ENCODE data around the gene DQX1. TPM values are rescaled to one million over a fixed set of nuclear protein-coding genes. Genes with fewer than 3 reads are reported as not detected.
A peak's percentile ranks its signal among the peaks of the same experiment; 100 is the strongest.

The DQX1 gene
- total RNA-seq, 1 experiment from 2014 or later: 1.3 TPM

DNA sequence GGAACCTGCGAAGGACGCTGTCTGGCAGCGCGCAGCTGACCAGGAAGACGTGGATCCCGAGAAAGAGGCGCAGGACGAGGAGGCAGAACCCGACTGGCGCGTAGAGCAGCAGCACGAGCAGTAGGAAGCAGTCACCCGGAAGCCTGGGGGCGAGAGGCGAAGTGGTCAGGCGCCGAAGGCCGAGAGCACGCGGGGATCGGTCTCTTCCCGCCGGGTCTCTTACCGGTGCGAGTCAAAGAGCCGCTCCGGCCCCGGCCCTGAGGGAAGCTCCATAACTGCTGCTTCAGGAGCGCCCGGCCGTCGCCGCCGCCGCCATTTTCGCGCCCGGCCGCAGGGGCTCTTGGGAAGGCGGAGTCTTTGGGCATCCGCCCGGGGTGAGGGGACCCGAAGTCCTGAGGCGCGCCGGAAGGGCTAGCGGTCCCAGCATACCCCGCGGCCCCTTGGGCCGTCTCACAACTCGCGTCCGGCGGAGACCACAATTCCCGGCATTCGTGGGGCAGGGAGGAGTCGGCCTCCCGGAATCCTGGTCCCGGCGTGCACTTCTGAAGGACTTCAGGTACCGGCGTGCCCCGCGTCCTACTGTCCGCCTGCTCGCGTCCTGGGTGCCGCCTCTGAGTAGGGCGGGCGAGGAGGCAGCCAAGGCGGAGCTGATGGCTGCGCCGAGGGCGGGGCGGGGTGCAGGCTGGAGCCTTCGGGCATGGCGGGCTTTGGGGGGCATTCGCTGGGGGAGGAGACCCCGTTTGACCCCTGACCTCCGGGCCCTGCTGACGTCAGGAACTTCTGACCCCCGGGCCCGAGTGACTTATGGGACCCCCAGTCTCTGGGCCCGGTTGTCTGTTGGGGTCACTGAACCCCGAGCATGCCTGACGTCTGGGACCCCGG, 3.6 kb upstream of the DQX1 start, which contains the start of the genes AUP1 and HTRA2 (continued):
- TF ChIP-seq, protein P1, sequence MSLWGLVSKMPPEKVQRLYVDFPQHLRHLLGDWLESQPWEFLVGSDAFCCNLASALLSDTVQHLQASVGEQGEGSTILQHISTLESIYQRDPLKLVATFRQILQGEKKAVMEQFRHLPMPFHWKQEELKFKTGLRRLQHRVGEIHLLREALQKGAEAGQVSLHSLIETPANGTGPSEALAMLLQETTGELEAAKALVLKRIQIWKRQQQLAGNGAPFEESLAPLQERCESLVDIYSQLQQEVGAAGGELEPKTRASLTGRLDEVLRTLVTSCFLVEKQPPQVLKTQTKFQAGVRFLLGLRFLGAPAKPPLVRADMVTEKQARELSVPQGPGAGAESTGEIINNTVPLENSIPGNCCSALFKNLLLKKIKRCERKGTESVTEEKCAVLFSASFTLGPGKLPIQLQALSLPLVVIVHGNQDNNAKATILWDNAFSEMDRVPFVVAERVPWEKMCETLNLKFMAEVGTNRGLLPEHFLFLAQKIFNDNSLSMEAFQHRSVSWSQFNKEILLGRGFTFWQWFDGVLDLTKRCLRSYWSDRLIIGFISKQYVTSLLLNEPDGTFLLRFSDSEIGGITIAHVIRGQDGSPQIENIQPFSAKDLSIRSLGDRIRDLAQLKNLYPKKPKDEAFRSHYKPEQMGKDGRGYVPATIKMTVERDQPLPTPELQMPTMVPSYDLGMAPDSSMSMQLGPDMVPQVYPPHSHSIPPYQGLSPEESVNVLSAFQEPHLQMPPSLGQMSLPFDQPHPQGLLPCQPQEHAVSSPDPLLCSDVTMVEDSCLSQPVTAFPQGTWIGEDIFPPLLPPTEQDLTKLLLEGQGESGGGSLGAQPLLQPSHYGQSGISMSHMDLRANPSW (CRISPR knock-in tag; conservative IDR thresholded peaks at IDR 0.05; ENCODE audit: low read depth): no peak
- TF ChIP-seq ELF4 (CRISPR knock-in tag; IDR thresholded peaks at IDR 0.05; ENCODE audit: low read depth) (0 out of 2 replicates have a peak, but pooled peaks have one; percentile 67), CBFB (CRISPR knock-in tag; IDR thresholded peaks at IDR 0.05; ENCODE audit: low read depth) (peak; percentile 77; the same call in 1 of the 2 replicates), NFYB (CRISPR knock-in tag; conservative IDR thresholded peaks at IDR 0.05; ENCODE audit: low read depth) (no peak), SP1 (CRISPR knock-in tag; conservative IDR thresholded peaks at IDR 0.05) (peak; percentile 95), KAT7 (CRISPR knock-in tag; IDR thresholded peaks at IDR 0.05; ENCODE audit: borderline replicate concordance) (0 out of 2 replicates have a peak, but pooled peaks have one; percentile 80), TEAD1 (CRISPR knock-in tag; IDR thresholded peaks at IDR 0.05) (peak; percentile 66), NR2C2 (CRISPR knock-in tag; IDR thresholded peaks at IDR 0.05) (peak; percentile 76), CREM (CRISPR knock-in tag; IDR thresholded peaks at IDR 0.05) (peak; percentile 79)
- TF ChIP-seq, protein P2, sequence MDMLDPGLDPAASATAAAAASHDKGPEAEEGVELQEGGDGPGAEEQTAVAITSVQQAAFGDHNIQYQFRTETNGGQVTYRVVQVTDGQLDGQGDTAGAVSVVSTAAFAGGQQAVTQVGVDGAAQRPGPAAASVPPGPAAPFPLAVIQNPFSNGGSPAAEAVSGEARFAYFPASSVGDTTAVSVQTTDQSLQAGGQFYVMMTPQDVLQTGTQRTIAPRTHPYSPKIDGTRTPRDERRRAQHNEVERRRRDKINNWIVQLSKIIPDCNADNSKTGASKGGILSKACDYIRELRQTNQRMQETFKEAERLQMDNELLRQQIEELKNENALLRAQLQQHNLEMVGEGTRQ (CRISPR knock-in tag; IDR thresholded peaks at IDR 0.05): no peak; the same call in 1 of the 2 replicates
- TF ChIP-seq, protein P3, sequence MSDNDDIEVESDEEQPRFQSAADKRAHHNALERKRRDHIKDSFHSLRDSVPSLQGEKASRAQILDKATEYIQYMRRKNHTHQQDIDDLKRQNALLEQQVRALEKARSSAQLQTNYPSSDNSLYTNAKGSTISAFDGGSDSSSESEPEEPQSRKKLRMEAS (CRISPR knock-in tag; IDR thresholded peaks at IDR 0.05): peak; percentile 72
- TF ChIP-seq, protein P4, sequence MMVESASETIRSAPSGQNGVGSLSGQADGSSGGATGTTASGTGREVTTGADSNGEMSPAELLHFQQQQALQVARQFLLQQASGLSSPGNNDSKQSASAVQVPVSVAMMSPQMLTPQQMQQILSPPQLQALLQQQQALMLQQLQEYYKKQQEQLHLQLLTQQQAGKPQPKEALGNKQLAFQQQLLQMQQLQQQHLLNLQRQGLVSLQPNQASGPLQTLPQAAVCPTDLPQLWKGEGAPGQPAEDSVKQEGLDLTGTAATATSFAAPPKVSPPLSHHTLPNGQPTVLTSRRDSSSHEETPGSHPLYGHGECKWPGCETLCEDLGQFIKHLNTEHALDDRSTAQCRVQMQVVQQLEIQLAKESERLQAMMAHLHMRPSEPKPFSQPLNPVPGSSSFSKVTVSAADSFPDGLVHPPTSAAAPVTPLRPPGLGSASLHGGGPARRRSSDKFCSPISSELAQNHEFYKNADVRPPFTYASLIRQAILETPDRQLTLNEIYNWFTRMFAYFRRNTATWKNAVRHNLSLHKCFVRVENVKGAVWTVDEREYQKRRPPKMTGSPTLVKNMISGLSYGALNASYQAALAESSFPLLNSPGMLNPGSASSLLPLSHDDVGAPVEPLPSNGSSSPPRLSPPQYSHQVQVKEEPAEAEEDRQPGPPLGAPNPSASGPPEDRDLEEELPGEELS (CRISPR knock-in tag; IDR thresholded peaks at IDR 0.05): 0 out of 2 replicates have a peak, but pooled peaks have one; percentile 66

DNA sequence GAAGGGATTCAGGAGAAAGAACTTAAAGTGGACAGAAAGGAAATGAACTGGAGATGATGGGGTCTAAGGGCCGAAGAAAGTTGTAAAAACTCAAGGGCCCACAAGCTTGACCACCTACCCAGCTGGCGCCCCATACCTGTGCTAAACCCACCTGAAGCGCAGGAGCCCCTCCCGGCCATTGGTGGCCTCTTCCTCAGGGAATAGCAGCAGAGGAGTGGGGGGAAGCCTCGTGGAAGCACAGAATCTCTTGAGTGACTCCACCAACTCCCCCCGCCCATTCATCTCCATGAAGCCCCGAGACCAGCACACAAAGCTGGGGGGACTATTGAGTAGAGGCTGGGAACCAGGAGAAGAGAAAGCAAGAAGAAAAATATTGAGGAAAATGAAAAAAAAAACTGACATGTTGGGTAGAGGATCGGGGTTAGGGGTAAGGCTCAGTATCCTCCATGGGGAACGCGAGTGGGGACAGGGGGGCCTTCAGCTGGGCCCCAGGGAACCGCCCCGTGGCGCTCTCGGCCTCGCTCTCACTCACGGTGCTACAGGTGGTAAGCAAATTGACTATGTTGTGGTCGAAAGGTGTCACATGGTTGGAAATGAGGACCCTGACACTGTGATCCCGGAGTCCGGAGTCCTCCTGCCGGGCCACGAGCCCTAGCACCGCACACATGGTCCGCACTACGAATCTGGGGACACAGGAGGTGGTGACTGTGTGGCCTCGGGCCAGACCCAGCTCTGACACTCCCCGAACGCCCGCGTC, 2.7 kb upstream of the DQX1 start:
- ATAC-seq (no peak), DNase-seq (ENCODE audit: low spot score) (no peak)
- Mint-ChIP-seq H3K27me3 (ENCODE audit: low read depth) (peaks cover 3% of the 10 kb centered on the region), H3K27ac (peak overlapping the region; percentile 93), H3K4me1 (peaks cover 14% of the 10 kb centered on the region), H3K9me3 (0 out of 2 replicates have a peak, but pooled peaks cover 3% of the 10 kb centered on the region), H3K36me3 (peaks cover 34% of the 10 kb centered on the region), H3K4me3 (peak overlapping the region; percentile 99)
- ChIA-PET CTCF (interaction anchor here (0.7 to 2.2 kb wide), 7 partner anchors 12 to 137 kb away, joined by 3 to 9 read pairs (median 4); partner anchors contain the start of genes CCDC142, LOXL3, PCGF1 and TTC31), POLR2A (interaction anchor here (0.8 to 1.4 kb wide), 3 partner anchors 25 to 71 kb away, joined by 3 to 7 read pairs (median 3); partner anchors contain the start of genes LOXL3 and WBP1)
- 0 out of 2 replicates have a peak, but pooled peaks have one; percentile 27 for TF ChIP-seq FOXP1 (CRISPR knock-in tag; IDR thresholded peaks at IDR 0.05; ENCODE audit: borderline replicate concordance)
- TF ChIP-seq ZNF121 (CRISPR knock-in tag; IDR thresholded peaks at IDR 0.05): no peak

DNA sequence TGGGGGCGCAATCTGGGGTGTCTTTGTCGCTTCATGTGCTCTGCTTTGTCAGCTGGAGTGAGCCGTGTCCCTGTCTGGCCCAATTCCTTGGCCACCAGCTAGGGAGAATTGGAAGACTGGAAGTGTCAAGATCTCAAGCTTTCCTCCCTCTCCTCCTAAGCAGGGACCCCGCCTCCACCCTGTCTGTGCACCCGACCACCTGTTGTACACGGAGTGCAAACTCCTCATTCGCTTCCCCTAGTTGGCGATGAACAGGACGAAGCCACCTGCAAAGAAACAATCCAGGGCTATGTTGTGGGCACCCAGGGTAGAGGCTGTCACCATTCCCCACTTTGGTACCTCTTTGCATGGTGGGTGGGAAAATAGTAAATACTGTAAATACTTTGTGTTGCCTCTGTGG, 1.7 kb upstream of the DQX1 start:
- DNase-seq (ENCODE audit: low spot score) (no peak), ATAC-seq (no peak)
- Mint-ChIP-seq H3K27ac (no peak overlapping the region), H3K36me3 (peaks cover 28% of the 10 kb centered on the region), H3K27me3 (ENCODE audit: low read depth) (peaks cover 11% of the 10 kb centered on the region), H3K9me3 (0 out of 2 replicates have a peak, but pooled peaks cover 3% of the 10 kb centered on the region), H3K4me3 (peak overlapping the region; percentile 99), H3K4me1 (peaks cover 14% of the 10 kb centered on the region)
- ChIA-PET CTCF (no interaction called here), POLR2A (no interaction called here)
- no peak for TF ChIP-seq ZNF219 (CRISPR knock-in tag; IDR thresholded peaks at IDR 0.05; ENCODE audit: borderline replicate concordance)
- no peak for TF ChIP-seq ZNF263 (CRISPR knock-in tag; IDR thresholded peaks at IDR 0.05; ENCODE audit: low read depth)
- no peak for TF ChIP-seq CREB1 (CRISPR knock-in tag; IDR thresholded peaks at IDR 0.05)
- TF ChIP-seq, protein P5, sequence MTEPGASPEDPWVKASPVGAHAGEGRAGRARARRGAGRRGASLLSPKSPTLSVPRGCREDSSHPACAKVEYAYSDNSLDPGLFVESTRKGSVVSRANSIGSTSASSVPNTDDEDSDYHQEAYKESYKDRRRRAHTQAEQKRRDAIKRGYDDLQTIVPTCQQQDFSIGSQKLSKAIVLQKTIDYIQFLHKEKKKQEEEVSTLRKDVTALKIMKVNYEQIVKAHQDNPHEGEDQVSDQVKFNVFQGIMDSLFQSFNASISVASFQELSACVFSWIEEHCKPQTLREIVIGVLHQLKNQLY (CRISPR knock-in tag; IDR thresholded peaks at IDR 0.05): no peak
- TF ChIP-seq, protein P6, sequence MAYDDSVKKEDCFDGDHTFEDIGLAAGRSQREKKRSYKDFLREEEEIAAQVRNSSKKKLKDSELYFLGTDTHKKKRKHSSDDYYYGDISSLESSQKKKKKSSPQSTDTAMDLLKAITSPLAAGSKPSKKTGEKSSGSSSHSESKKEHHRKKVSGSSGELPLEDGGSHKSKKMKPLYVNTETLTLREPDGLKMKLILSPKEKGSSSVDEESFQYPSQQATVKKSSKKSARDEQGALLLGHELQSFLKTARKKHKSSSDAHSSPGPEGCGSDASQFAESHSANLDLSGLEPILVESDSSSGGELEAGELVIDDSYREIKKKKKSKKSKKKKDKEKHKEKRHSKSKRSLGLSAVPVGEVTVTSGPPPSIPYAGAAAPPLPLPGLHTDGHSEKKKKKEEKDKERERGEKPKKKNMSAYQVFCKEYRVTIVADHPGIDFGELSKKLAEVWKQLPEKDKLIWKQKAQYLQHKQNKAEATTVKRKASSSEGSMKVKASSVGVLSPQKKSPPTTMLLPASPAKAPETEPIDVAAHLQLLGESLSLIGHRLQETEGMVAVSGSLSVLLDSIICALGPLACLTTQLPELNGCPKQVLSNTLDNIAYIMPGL (CRISPR knock-in tag; IDR thresholded peaks at IDR 0.05): no peak

Measured in WTC11 (cell line).